HepG2 (cell line): ENCODE results near the gene FGF19. TPM values are rescaled to one million over a fixed set of nuclear protein-coding genes. Genes with fewer than 3 reads are reported as not detected.

Source experiments
- ATAC-seq: fragments of 200-7000 bp; cut with Tn5 transposase; 3 replicates; pipeline ENCODE4 v1.9.1; 2020; ENCODE audit warnings: mild to moderate bottlenecking, moderate library complexity
- BruUV-seq: library from RNA; stranded (reverse); fragments of 400-500 nt; replicated peaks from 2 replicates; lab custom pipeline; 2021; lab: Mats Ljungman, UMichigan
- CTCF ChIA-PET: fragments of 300-600 bp; formaldehyde crosslinking; extraction: SDS; loops from one replicate; lab custom pipeline; 2021; ENCODE audit warnings: low total read pairs, inconsistent platforms, low intra/inter-chr PET ratio; lab: Yijun Ruan, JAX
- POLR2A ChIA-PET: fragments of 350-600 bp; sonication (Branson Sonifier 250); formaldehyde crosslinking; loops from one replicate; lab custom pipeline; 2020; ENCODE audit warnings: antibody characterized with exemption, inconsistent platforms; lab: Yijun Ruan, JAX
- DNase-seq: peaks from one replicate; pipeline ENCODE4 v3.0.0-alpha.2; 2015; ENCODE audit warnings: low spot score
- FAIRE-seq: peaks from 3 replicates; lab custom pipeline; 2011; peaks lifted over from hg19 to GRCh38; lab: Jason Lieb, UNC
- H2AFZ ChIP-seq: one replicate; pipeline ENCODE4 v1.6.1; 2011; ENCODE audit warnings: low read length, inconsistent platforms
- H3K27ac ChIP-seq: fragments of 300-600 bp; 3 replicates; pipeline ENCODE4 v1.8.0; 2011; ENCODE audit warnings: mixed run types, mild to moderate bottlenecking, mixed read lengths, low read length, inconsistent platforms; ENCODE audit not compliant: insufficient read depth; ENCODE audit errors: extremely low read length
- H3K27me3 ChIP-seq, 2 experiments: fragments of 200-600 bp in 1 of 2; 2 replicates in 1 of 2; 3 replicates in 1 of 2; pipeline versions ENCODE4 v1.6.0 to v1.8.0; 2011; ENCODE audit warnings: low read length in 2 of 2, mild to moderate bottlenecking in 2 of 2, moderate library complexity in 2 of 2, inconsistent platforms in 1 of 2; ENCODE audit not compliant: insufficient read depth in 2 of 2, control insufficient read depth in 1 of 2
- H3K36me3 ChIP-seq, 2 experiments: fragments of 200-600 bp in 1 of 2; replicated peaks in 1 of 2; 2 replicates in 1 of 2; 3 replicates in 1 of 2; pipeline versions ENCODE4 v1.5.1 to v1.8.0; 2011; ENCODE audit warnings: low read length in 2 of 2, inconsistent platforms in 1 of 2; ENCODE audit not compliant: insufficient read depth in 2 of 2, control insufficient read depth in 1 of 2
- H3K4me1 ChIP-seq: 2 replicates; pipeline ENCODE4 v1.5.1; 2012; ENCODE audit warnings: low read length, inconsistent platforms; ENCODE audit not compliant: insufficient read depth
- H3K4me2 ChIP-seq: 2 replicates; pipeline ENCODE4 v1.6.0; 2011; ENCODE audit warnings: low read depth, low read length, inconsistent platforms
- H3K4me3 ChIP-seq, 3 experiments: fragments of 200-600 bp in 1 of 3; sonication (generic), shearing (Covaris generic) in 1 of 3; replicated peaks in 1 of 3; 2 replicates each; pipeline ENCODE4 v1.5.1; 2011 to 2016; ENCODE audit warnings: low read length in 3 of 3, inconsistent platforms in 2 of 3, low read depth in 2 of 3, mild to moderate bottlenecking in 2 of 3, control low read depth in 1 of 3, mixed read lengths in 1 of 3; ENCODE audit not compliant: insufficient read depth in 1 of 3
- H3K79me2 ChIP-seq: one replicate; pipeline ENCODE4 v1.6.1; 2011; ENCODE audit warnings: low read length, inconsistent platforms; ENCODE audit not compliant: insufficient read depth
- H3K9ac ChIP-seq: 2 replicates; pipeline ENCODE4 v1.6.0; 2011; ENCODE audit warnings: mild to moderate bottlenecking, low read depth, low read length, inconsistent platforms; ENCODE audit not compliant: insufficient read depth
- H3K9me3 ChIP-seq: 2 replicates; pipeline ENCODE4 v1.5.1; 2012; ENCODE audit warnings: mild to moderate bottlenecking, low read length
- H4K20me1 ChIP-seq: 2 replicates; pipeline ENCODE4 v1.6.0; 2011; ENCODE audit warnings: inconsistent platforms, mild to moderate bottlenecking, low read length, moderate library complexity; ENCODE audit not compliant: insufficient read depth
- ETV5 ChIP-seq: IDR thresholded peaks from 2 replicates; pipeline ENCODE4 v1.6.1; 2018; ENCODE audit warnings: missing biosample characterization, missing genetic modification reagents, inconsistent platforms, borderline replicate concordance
- GLI4 ChIP-seq: sonication (generic); formaldehyde crosslinking; IDR thresholded peaks from 2 replicates; pipeline ENCODE4 v1.5.1; 2020; ENCODE audit warnings: missing genetic modification reagents, mild to moderate bottlenecking, moderate library complexity, borderline replicate concordance
- HMGXB3 ChIP-seq: sonication (generic); formaldehyde crosslinking; IDR thresholded peaks from 2 replicates; pipeline ENCODE4 v1.4.0; 2020; ENCODE audit warnings: missing genetic modification reagents, borderline replicate concordance
- HNRNPK ChIP-seq: fragments of 200-400 bp; formaldehyde crosslinking; IDR thresholded peaks from 2 replicates; pipeline ENCODE4 v1.6.1; 2018; ENCODE audit warnings: low read length, low read depth, moderate library complexity, mild to moderate bottlenecking; ENCODE audit not compliant: poor library complexity, severe bottlenecking
- KDM4B ChIP-seq: sonication (generic); formaldehyde crosslinking; IDR thresholded peaks from 2 replicates; pipeline ENCODE4 v1.4.0; 2020; ENCODE audit warnings: missing genetic modification reagents
- LRRFIP1 ChIP-seq: sonication (generic); formaldehyde crosslinking; conservative IDR thresholded peaks from 2 replicates; pipeline ENCODE4 v1.4.0; 2020; ENCODE audit warnings: missing genetic modification reagents
- NBN ChIP-seq: fragments of 450-650 bp; conservative IDR thresholded peaks from 2 replicates; pipeline ENCODE4 v1.6.1; 2017
- NFKB2 ChIP-seq: sonication (generic); formaldehyde crosslinking; IDR thresholded peaks from 2 replicates; pipeline ENCODE4 v1.4.0; 2020; ENCODE audit warnings: missing genetic modification reagents, borderline replicate concordance
- NONO ChIP-seq, 2 experiments: fragments of 450-650 bp in 1 of 2; sonication (generic) in 1 of 2; formaldehyde crosslinking in 1 of 2; IDR thresholded peaks in 1 of 2; conservative IDR thresholded peaks in 1 of 2; 2 replicates each; pipeline versions ENCODE4 v1.6.1 to v1.8.0; 2017 to 2022; ENCODE audit warnings: mild to moderate bottlenecking in 1 of 2, missing genetic modification reagents in 1 of 2, moderate library complexity in 1 of 2
- SIN3A ChIP-seq: IDR thresholded peaks from 2 replicates; pipeline ENCODE4 v1.6.1; 2011; ENCODE audit warnings: low read depth, mild to moderate bottlenecking, control low read depth, low read length, borderline replicate concordance
- STAT5B ChIP-seq: sonication (generic); formaldehyde crosslinking; IDR thresholded peaks from 2 replicates; pipeline ENCODE4 v1.4.0; 2020; ENCODE audit warnings: missing genetic modification reagents
- TBX3 ChIP-seq: fragments of 450-650 bp; IDR thresholded peaks from 2 replicates; pipeline ENCODE4 v1.6.1; 2017; ENCODE audit warnings: antibody characterized with exemption, mild to moderate bottlenecking, inconsistent platforms, borderline replicate concordance
- ZMYM3 ChIP-seq: sonication (generic); formaldehyde crosslinking; IDR thresholded peaks from 2 replicates; pipeline ENCODE4 v1.5.1; 2020; ENCODE audit warnings: mild to moderate bottlenecking, missing genetic modification reagents
- ZNF468 ChIP-seq: sonication (generic); formaldehyde crosslinking; IDR thresholded peaks from 2 replicates; pipeline ENCODE4 v1.8.0; 2022; ENCODE audit warnings: mild to moderate bottlenecking, moderate library complexity, missing genetic modification reagents
- ZNF546 ChIP-seq: sonication (generic); formaldehyde crosslinking; conservative IDR thresholded peaks from 2 replicates; pipeline ENCODE4 v1.8.1; 2023; ENCODE audit warnings: mild to moderate bottlenecking, missing genetic modification reagents
- ZNF597 ChIP-seq: sonication (generic); formaldehyde crosslinking; IDR thresholded peaks from 2 replicates; pipeline ENCODE4 v1.5.0; 2020; ENCODE audit warnings: missing genetic modification reagents
- ZNF619 ChIP-seq: sonication (generic); formaldehyde crosslinking; IDR thresholded peaks from 2 replicates; pipeline ENCODE4 v1.4.0; 2020; ENCODE audit warnings: mild to moderate bottlenecking, missing genetic modification reagents
- ZNF83 ChIP-seq: sonication (generic); formaldehyde crosslinking; IDR thresholded peaks from 2 replicates; pipeline ENCODE4 v1.4.0; 2020; ENCODE audit warnings: missing genetic modification reagents, mild to moderate bottlenecking, borderline replicate concordance
- WGBS: methylation state at CpG from one replicate; pipeline ENCODE4 v1.1.6; 2017; ENCODE audit warnings: low lambda C conversion rate; 5-methylcytosine and 5-hydroxymethylcytosine counted together
- in situ Hi-C: cut with HindIII; loops from 2 replicates; pipeline ENCODE4 v1.10.0; 2017; ENCODE audit warnings: low pct_unique_long_range_greater_than_20kb; ENCODE audit not compliant: extremely low pct_ligation_motif_present
- intact Hi-C: fragments of 100-400 bp; cut with micrococcal nuclease; formaldehyde crosslinking; loops from one replicate; pipeline ENCODE4 v1.10.0; 2022; ENCODE audit not compliant: unreplicated experiment
- polyA plus RNA-seq, 8 experiments: library from polyadenylated mRNA; depleted of rRNA in 3 of 8; stranded (reverse) in 7 of 8; unstranded in 1 of 8; fragments of >200 nt; fragmentation: Illumina TruSeq in 4 of 8; extraction: Trizol in 4 of 8; gene quantifications; 2 replicates each; pipeline versions ENCODE4 v1.2.1 to v1.2.3, GENCODE V29; 2011 to 2016; ENCODE audit warnings: low read depth in 4 of 8, missing spikeins in 1 of 8, mixed read lengths in 1 of 8; ENCODE audit not compliant: insufficient read depth in 1 of 8
- total RNA-seq, 5 experiments: library from RNA; depleted of rRNA; stranded (reverse); fragments of >200 nt; fragmentation: Illumina TruSeq; extraction: Trizol; gene quantifications; 2 replicates each; pipeline ENCODE4 v1.2.3, GENCODE V29; 2016; ENCODE audit warnings: low read depth in 1 of 5

The FGF19 gene
- total and polyA plus RNA-seq, 2 of the 13 experiments (the other 11 are each of a cell fraction or from before 2014, with no cell fraction given) = 0.07 TPM; not detected in 1

GRCh38 chr11:69727266-69727665 lies 23.4 kb upstream of the FGF19 start:
- H3K27me3 ChIP-seq = peaks cover 4 to 56% of the 10 kb centered on the region in 2 experiments; a peak in 4 of 5 replicates
- H3K4me1 ChIP-seq = no peaks in the 10 kb centered on the region
- H3K27ac ChIP-seq = no peak overlapping the region
- H3K79me2 ChIP-seq = no peaks in the 10 kb centered on the region
- no peak overlapping the region for H2AFZ ChIP-seq
- ChIA-PET POLR2A (no interaction called here), CTCF (no interaction called here)
- ATAC-seq (no peak), DNase-seq (no peak), FAIRE-seq (no peak)
- BruUV-seq = no TSS peak
- no peaks in the 10 kb centered on the region for H3K9me3 ChIP-seq
- H3K4me3 ChIP-seq = no peak overlapping the region
- H3K4me2 ChIP-seq = no peak overlapping the region
- no peak overlapping the region for H3K9ac ChIP-seq
- in situ Hi-C loops = no loop called here
- intact Hi-C loops = no loop called here
- no peaks in the 10 kb centered on the region for H4K20me1 ChIP-seq
- no peaks in the 10 kb centered on the region for H3K36me3 ChIP-seq
- 51% methylated on average over 6 of the region's 10 CpGs for WGBS
- TF ChIP-seq STAT5B (no peak), ZNF546 (no peak), SIN3A (no peak), HNRNPK (no peak), KDM4B (no peak), NFKB2 (no peak), ZNF619 (no peak), TBX3 (no peak), ZNF597 (CRISPR knock-in tag) (no peak), HMGXB3 (no peak), ZNF468 (CRISPR knock-in tag) (no peak), ZNF83 (no peak), NBN (no peak), ETV5 (CRISPR knock-in tag) (no peak), ZMYM3 (no peak), NONO (IDR thresholded peaks at IDR 0.05) (no peak), NONO (CRISPR knock-in tag; conservative IDR thresholded peaks at IDR 0.05) (no peak), LRRFIP1 (CRISPR knock-in tag) (no peak), GLI4 (CRISPR knock-in tag) (no peak)
